ENCODE data around the gene CIC.

Gene CIC

DNA sequence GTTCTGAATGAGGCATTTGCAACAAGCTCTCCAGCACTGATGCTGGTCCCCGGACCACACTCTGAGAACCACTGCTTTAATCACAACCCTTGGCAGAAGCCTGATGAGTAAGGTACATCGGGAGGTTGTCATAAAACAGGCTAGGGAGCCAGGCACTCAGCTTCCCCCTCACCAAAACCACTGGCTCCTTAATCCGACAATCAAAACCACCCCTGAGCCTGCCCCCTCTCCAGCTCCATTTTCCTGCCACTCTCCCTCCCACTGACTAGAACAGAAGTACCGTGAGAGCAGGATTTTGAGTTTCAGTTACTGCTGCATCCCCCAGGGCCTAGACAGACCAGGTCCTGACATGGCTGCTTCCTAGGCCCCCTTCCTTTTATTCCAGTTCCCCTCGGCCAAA lies 33.9 kb upstream of the CIC start:
- Mint-ChIP-seq H3K27ac (peak overlapping the region; percentile 27), H3K9me3 (no peaks in the 10 kb centered on the region), H3K4me3 (no peak overlapping the region), H3K4me1 (peaks cover 42% of the 10 kb centered on the region), H3K36me3 (peaks cover 98% of the 10 kb centered on the region)
- DNase-seq (ENCODE audit: low spot score in 2 of 2) (no peak), ATAC-seq (no peak)

DNA sequence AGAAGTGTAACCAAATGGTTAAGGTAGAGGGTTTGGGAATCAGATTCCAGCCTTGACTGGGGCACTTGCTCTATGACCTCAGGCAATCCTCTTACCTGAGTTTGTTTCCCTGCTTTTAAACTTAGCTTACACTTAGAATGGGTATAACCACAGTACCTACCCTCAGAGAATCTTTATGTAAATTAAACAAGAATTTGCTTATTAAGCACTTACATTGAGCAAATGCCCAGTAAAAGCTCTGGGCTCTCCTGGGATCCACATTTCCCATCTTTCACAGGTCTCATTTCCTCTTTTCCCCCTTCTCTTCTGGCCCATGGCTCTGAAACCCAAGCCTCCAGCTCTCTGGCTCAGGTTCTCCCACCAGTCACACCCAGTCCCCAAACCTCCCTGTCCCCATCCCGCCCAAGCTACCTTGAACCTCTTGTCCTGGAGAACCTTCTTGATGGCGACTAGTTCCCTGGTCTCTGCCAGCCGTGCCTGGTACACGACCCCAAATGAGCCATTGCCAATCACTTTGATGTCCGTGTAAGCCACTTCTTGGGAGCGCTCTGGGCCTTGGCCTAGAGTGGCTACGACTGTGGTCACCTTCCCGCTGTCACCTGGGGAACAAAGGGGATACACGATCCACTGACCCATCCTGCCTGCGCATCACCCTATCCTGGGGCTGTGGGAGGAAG lies 29.4 kb upstream of the CIC start:
- Mint-ChIP-seq H3K9me3 (no peaks in the 10 kb centered on the region), H3K36me3 (peaks cover 83% of the 10 kb centered on the region), H3K4me1 (peaks cover 67% of the 10 kb centered on the region), H3K27ac (peak overlapping the region; percentile 96), H3K4me3 (peak overlapping the region; percentile 88)
- DNase-seq (ENCODE audit: low spot score in 2 of 2) (no peak), ATAC-seq (no peak)

DNA sequence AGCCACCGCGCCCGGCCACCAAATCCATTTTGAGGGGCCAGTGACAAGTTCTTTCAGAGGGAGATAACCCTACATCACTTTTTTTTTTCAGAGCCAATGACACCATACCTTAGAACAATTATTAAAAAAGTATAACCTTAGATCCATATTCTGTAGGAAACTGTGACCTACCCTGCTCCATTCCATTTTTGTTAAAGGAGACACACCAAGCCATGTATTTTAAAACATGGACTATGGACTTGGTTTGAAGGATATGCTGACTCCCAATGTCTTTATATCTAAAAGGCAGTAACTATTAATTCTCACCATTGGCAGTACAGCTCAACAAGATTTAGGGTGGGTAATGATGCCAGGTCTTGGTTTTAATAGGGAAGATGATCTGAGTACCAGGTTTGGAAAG lies 27.8 kb upstream of the CIC start:
- Mint-ChIP-seq H3K4me3 (peak overlapping the region; percentile 88), H3K36me3 (peaks cover 78% of the 10 kb centered on the region), H3K4me1 (peaks cover 68% of the 10 kb centered on the region), H3K9me3 (no peaks in the 10 kb centered on the region), H3K27ac (peak overlapping the region; percentile 96)
- no peak for DNase-seq (ENCODE audit: low spot score in 2 of 2)
- ATAC-seq = no peak

DNA sequence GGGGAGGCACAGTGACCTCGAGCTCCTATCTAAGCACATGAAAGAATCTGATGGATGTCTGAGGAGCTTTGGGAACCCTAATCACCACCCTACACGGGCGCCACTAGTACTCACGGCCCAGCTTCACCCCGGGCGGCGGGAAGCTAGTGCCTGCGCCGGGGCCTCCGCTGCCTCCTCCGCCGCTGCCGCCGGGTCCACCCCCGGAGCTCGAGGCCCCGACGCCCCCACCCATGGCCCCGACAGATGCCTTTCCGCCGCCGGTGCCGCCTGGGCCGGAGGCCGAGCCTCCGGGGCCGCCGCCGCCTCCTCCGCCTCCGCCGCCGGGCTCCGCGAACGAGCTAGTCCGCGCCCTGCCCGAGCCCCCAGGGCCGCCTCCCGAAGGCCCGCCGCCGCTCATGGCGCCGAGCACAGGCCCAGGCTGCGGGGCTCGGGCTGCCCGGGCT lies 27.0 kb upstream of the CIC start:
- DNase-seq (ENCODE audit: low spot score in 2 of 2) = no peak
- ATAC-seq = no peak
- Mint-ChIP-seq H3K36me3 (peaks cover 75% of the 10 kb centered on the region), H3K9me3 (no peaks in the 10 kb centered on the region), H3K4me1 (peaks cover 68% of the 10 kb centered on the region), H3K27ac (peak overlapping the region; percentile 96), H3K4me3 (peak overlapping the region; percentile 88)

DNA sequence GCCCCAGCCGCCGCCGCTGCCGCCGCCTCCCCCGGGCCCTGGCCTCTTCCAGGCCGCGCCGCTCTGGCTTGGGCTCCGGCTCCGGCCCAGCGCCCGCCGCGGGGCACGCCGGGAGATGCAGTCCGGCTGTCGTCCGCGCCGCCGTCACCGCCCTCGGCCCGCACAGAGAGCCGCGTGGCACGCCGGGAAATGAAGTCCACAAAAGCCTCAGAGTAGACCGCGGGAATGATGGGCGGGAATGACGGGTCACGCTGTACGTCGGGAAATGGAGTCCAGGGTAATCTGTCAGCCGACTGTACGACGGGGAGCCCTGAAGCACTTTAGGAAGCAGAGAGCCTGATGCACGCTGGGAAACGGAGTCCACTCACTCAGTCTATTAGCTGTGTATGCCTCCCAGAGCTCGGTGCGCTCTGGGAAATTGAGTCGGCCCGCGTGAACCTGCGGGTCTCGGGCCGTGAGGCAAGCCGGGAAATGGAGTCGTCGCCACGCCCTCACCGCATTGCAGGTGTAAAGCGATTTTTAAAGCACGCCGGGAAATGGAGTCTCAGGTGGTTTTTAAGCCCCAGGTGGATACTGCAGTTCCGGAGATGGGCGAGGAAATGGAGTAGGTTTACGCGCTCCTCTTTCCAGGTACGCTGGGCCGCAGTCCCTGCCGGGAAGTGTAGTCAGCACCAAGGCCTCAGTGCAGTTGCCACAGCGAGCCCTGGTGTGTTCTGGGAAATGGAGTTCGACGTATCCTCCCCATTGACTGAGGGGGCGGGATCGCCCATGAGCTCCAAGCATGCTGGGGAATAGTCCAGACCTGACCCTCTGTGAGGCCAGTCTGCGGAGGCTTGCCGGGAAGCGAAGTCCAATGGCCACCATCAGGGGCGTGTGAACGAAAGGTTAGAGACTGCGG lies 26.3 kb upstream of the CIC start, which contains the start of gene GSK3A:
Gene GSK3A, minus strand, starts transcription at position 91 of the 898 bp plus-strand sequence. CDS start 137 bp downstream, outside the sequence.
- Mint-ChIP-seq H3K4me1 (peaks cover 68% of the 10 kb centered on the region), H3K4me3 (peak within 1 kb of the TSS; percentile 88), H3K36me3 (peaks cover 69% of the 10 kb centered on the region), H3K9me3 (no peaks in the 10 kb centered on the region), H3K27ac (peak within 1 kb of the TSS; percentile 96)
- ATAC-seq (peak; percentile 87), DNase-seq (ENCODE audit: low spot score in 2 of 2) (peak; percentile 90 to 98)

DNA sequence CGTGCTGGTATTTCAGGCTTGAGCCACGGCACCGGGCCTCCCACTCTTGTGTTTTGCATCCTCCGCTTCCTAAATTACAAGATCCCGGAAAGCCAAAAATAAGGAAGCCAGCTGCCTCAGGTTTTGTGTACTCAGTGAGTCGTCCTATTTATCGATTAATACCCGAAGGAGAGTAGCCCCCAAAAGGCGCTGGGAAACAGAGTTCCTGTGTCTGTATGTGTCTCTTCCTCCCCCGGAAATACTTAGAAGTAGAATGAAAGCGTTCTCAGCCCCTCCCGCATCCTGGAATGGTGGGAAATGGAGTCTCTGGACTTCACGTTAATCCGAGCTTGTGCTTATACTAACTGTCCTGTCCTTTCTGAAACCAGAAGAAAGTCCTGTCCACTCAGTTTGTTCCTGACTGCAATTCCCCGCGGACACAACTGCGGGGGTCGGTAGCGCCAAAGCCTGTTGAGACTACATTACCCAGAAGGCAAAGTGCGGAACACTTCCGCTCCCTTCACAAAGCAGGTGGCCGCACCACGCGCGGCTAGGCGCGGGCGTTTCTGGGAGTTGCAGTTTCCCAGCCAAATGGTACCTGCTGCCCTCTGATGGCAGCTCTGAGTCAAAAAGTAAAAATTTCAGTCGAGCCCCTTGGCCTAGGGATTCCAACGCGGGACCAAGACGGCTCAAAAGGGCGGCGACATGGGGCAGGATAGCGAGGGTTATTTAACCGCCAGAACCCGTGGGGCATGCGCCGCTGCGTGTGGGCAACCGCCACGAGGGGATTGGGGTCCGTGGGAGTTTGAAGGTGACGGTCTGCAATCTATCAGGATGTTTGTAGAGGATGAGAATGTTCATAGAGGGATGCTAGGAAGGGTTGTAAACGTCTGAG lies 24.5 kb upstream of the CIC start:
- Mint-ChIP-seq H3K27ac (peak overlapping the region; percentile 96), H3K4me3 (peak overlapping the region; percentile 88), H3K4me1 (peaks cover 60% of the 10 kb centered on the region), H3K9me3 (no peaks in the 10 kb centered on the region), H3K36me3 (peaks cover 64% of the 10 kb centered on the region)
- ATAC-seq = peak; percentile 63
- DNase-seq (ENCODE audit: low spot score in 2 of 2) = peak; percentile 77 to 93

DNA sequence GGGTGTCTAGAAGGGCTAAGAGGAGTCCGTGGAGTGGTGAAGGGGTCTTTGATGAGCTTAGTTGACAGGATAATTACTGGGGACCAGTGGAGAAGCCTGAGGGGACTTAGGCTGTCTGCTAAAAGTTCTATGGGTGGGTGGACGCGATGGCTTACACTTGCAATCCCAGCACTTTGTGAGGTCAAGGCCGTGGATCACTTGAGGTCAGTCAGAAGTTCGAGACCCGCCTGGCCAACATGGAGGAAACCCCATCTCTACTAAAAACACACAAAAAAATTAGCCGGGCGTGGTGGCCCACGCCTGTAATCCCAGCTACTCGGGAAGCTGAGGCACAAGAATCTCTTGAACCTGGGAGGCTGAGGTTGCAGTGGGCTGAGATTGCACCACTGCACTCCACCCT lies 23.8 kb upstream of the CIC start:
- Mint-ChIP-seq H3K4me3 (peak overlapping the region; percentile 88), H3K4me1 (peaks cover 53% of the 10 kb centered on the region), H3K36me3 (peaks cover 62% of the 10 kb centered on the region), H3K9me3 (no peaks in the 10 kb centered on the region), H3K27ac (peak overlapping the region; percentile 96)
- no peak for ATAC-seq
- DNase-seq (ENCODE audit: low spot score in 2 of 2) = no peak

DNA sequence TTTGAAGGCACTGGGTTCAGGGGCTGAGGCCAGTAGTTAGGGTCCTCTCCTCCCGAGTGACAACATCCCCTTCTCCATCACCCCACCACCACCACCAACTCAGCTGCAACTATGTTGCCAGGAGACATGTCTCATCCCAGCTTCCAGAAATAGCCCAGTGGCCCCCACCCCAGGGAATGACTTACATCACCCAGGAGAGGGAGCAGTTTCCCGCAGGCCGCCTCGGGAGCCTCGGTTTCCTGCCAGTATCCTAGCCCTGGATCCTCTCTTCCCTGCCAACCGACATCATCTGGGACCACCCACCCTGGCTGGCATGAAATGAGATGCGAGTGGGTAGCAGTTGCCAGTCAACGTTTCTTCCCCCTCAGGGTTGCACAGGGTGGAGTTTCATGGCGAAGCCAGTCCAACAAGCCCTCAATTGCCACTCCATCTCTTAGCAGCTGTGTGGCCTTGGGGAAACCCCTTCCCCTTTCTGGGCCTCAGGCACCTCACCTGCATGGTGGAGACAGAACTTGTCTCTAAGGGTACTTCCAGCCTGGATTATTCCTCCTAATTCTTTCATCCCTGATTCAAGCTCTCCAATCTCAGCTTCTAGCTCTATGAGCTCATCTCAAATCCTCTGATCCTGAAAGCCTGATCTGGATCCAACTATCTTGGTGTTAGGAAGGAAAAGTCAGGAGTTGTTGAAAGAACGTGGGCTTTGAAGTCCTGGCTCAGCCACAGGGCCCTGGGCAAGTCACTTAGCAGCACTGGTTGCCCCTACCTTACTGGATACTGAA lies 22.7 kb upstream of the CIC start:
- H3K4me3 Mint-ChIP-seq = no peak overlapping the region
- no peak for ATAC-seq
- no peaks in the 10 kb centered on the region for H3K9me3 Mint-ChIP-seq
- peak overlapping the region; percentile 96 for H3K27ac Mint-ChIP-seq
- DNase-seq (ENCODE audit: low spot score in 2 of 2) = no peak
- H3K4me1 Mint-ChIP-seq = peaks cover 42% of the 10 kb centered on the region
- peaks cover 51% of the 10 kb centered on the region for H3K36me3 Mint-ChIP-seq

DNA sequence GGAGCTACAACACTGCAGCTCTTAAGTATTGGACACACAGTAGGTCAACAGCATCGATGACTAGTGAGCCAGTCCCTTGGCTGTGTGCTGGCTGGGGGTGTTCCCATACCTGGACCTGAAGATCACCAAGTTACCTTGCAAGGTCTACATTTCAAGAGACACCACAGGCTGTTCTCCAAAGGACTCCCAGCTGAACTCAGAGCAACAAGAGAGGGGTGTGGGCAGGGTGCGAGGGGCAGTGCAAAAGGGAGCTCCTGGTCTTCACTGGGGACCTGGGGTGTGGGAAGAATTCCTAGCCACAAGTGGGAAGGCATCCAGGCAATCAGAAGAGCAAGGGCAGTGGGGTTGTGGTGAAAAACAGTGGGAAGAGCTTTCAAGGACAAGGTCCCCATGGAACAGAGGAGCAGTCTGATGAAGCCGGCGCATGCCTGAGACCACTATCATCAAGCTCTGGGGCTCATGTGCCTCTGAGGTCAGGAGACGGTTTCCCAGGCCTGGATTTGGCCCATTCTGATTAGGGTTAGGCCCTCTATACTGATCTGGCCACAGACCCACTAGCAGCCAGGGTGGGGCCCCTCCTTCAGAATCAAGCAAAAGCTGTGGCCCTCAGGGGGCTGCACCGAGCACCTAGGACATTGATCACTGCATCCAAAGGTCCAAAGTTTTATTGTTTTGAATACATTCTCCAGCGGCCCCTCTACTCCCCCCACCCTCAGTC lies 22.0 kb upstream of the CIC start:
- ATAC-seq = no peak
- peak overlapping the region; percentile 96 for H3K27ac Mint-ChIP-seq

DNA sequence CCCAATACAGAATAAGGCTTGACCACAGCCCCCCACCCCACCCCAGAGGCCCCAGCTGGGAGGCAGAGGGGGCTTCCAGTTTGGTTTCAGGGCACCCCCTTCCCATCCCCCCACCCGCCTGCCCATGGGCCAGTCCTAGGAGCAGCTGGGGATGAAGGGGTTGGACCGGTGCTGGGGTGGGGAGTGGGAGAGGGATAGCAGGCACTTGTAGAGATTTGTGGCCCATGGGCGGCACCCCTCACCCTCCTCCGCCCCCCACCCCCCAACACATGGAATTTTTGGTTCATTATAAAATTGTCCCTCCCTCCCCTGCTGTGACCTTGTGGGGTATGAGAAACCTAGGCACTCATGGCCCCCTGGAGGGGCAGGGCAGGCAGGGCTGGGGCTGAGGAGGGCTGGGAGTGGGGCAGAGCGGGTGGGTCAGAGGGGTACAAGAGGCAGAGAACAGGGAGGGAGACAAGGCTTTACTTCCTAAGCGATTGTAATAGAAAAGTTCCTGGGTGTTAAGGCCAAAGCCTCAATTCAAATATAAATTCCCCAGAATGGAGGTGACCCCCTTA lies 21.3 kb upstream of the CIC start:
- Mint-ChIP-seq H3K27ac (no peak overlapping the region), H3K36me3 (peaks cover 50% of the 10 kb centered on the region), H3K4me1 (peaks cover 50% of the 10 kb centered on the region), H3K4me3 (no peak overlapping the region), H3K9me3 (no peaks in the 10 kb centered on the region)
- ATAC-seq (no peak), DNase-seq (ENCODE audit: low spot score in 2 of 2) (no peak)

More for the DNA sequence above, 22.0 kb upstream of the CIC start:
- no peaks in the 10 kb centered on the region for H3K9me3 Mint-ChIP-seq
- H3K4me1 Mint-ChIP-seq = peaks cover 47% of the 10 kb centered on the region
- no peak overlapping the region for H3K4me3 Mint-ChIP-seq
- no peak for DNase-seq (ENCODE audit: low spot score in 2 of 2)
- H3K36me3 Mint-ChIP-seq = peaks cover 51% of the 10 kb centered on the region

DNA sequence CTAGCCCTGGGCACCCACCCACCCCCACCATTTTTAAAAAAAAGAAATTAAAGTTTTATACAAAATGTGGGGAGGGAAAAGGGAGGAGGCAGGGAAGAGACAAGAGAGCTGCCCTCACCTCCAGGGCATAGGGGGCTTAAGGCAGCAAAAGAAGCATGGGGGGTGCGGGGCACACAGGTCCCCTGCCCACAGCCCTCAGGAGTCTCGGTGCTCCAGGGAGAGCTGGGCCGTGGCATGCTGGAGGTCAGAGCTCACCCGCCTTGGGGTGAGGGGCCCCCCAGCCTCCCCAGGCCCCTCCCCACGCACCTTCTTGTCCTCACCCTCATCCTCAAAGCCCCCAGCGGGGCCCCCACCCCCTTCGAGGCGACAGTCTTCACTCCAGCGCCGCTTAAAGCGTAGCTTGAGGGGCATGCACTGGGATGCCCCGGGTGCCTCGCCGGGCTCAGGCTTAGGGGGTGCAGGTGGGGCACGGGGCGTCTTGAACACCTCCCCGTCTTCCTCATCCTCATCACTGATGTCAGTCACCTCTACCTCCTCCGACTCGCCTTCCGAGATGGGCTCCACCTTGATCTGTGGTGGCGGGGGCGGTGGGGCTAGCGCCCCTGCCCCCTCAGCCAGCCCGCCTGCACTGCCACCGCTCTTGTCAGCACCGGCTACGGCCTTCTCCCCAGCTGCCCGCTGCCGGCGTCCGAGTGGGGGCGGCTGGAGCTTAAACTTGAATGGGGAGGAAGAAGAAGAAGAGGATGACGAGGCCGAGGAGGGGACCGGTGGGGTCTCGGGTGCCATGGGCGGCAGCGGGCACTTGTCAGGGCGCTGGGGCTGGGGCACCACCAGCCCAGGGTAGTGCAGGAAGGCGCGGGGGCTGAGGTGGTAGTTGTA lies 20.5 kb upstream of the CIC start:
- H3K4me3 Mint-ChIP-seq = no peak overlapping the region
- peaks cover 48% of the 10 kb centered on the region for H3K36me3 Mint-ChIP-seq
- H3K4me1 Mint-ChIP-seq = peaks cover 48% of the 10 kb centered on the region
- ATAC-seq (no peak), DNase-seq (ENCODE audit: low spot score in 2 of 2) (no peak)
- no peaks in the 10 kb centered on the region for H3K9me3 Mint-ChIP-seq
- H3K27ac Mint-ChIP-seq = no peak overlapping the region

DNA sequence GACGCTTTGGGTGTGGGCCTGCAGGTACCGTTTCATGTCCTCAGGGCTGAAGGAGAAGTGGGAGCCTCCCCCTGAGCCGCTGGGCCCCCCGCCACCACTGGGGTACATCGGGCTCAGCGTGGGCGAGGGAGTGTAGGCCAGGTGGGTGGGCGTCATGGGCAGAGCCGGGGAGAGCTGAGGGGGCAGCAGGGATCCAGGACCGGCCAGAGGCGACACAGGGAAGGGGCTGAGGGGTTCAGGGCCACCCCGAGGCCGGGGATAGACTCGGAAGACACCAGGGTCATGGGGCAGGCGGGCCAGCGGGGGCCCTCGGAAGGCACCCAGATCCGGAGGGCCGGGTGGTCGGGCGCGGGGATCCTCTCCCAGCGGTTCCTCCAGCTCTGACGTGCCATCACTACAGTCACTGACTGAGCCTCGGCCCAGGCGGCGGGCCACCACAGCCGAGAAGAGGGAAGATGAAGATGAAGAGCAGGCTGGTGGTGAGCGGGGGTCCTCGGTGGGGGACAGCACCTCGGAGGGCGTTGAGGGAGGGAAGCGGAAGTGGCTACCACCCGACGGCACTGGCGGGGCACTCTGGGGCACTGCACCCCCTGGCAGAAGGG lies 19.8 kb upstream of the CIC start:
- Mint-ChIP-seq H3K36me3 (peaks cover 46% of the 10 kb centered on the region), H3K27ac (no peak overlapping the region), H3K4me3 (no peak overlapping the region), H3K9me3 (no peaks in the 10 kb centered on the region), H3K4me1 (peaks cover 46% of the 10 kb centered on the region)
- ATAC-seq = no peak
- no peak for DNase-seq (ENCODE audit: low spot score in 2 of 2)

DNA sequence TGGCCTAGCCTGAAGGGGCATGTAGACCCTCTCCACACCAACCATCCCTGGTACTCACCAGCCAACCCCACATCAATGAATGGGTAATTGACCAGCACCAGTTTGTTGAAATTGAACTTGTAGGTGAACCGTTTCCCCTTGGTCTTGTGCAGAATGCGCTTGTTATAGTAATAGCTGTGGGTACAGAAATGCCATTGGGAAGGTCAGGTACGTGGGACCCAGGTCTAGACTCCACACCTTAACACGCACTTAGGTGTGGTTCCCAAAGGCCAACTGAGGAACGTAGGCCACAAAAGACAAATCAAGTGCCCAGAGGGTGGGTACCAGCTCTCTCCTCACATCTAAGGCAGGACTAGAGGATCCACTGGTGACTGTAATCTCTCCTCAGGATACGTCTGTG lies 19.3 kb upstream of the CIC start:
- no peak overlapping the region for H3K4me3 Mint-ChIP-seq
- H3K27ac Mint-ChIP-seq = peak overlapping the region; percentile 23
- peaks cover 40% of the 10 kb centered on the region for H3K36me3 Mint-ChIP-seq

More for the DNA sequence above, 19.3 kb upstream of the CIC start:
- ATAC-seq = no peak
- Mint-ChIP-seq H3K9me3 (no peaks in the 10 kb centered on the region), H3K4me1 (peaks cover 41% of the 10 kb centered on the region)
- DNase-seq (ENCODE audit: low spot score in 2 of 2) = no peak

Data from stimulated activated effector memory CD8-positive, alpha-beta T cell treated with anti-CD3 and anti-CD28 coated beads, Interleukin-12 subunit alpha, Interleukin-12 subunit beta, amount 100 ng/mL, for 72 hours (primary cell).